Effector CD4-positive, alpha-beta T cell (primary cell): ENCODE measurements around the gene FHL1.
"Not testable (repeated sequence)": the region's sequence is repeated elsewhere in the genome, so short reads cannot be mapped to it uniquely, and the experiment has no call there.

Source experiments
- DNase-seq: peaks from one replicate; pipeline ENCODE4 v3.0.0-alpha.2; 2020

Gene FHL1

GRCh38 chrX:136211766-136212556 lies 64.6 kb downstream of the FHL1 start:
- DNase-seq: no peak

- no peak for DNase-seq
These were observed 65.3 kb downstream of the FHL1 start for GRCh38 chrX:136212557-136213111.

- DNase-seq: no peak
These were observed 67.2 kb downstream of the FHL1 start for GRCh38 chrX:136214551-136214950.

GRCh38 chrX:136215559-136215958 lies 68.2 kb downstream of the FHL1 start:
- DNase-seq: no peak

- no peak for DNase-seq
These were observed 72.6 kb downstream of the FHL1 start for GRCh38 chrX:136219893-136220292.

GRCh38 chrX:136220540-136220939 lies 73.2 kb downstream of the FHL1 start:
- no peak for DNase-seq

- no peak for DNase-seq
These were observed 73.6 kb downstream of the FHL1 start for GRCh38 chrX:136220951-136221350.

GRCh38 chrX:136221851-136222513 lies 74.6 kb downstream of the FHL1 start:
- no peak for DNase-seq

GRCh38 chrX:136227074-136227473 lies 79.7 kb downstream of the FHL1 start:
- DNase-seq: no peak

- DNase-seq: no peak
These were observed 80.9 kb downstream of the FHL1 start for GRCh38 chrX:136227948-136228838.

- no peak for DNase-seq
These were observed 81.5 kb downstream of the FHL1 start for GRCh38 chrX:136228839-136229207.

- no peak for DNase-seq
These were observed 89.7 kb downstream of the FHL1 start for GRCh38 chrX:136237074-136237473.

- not testable (repeated sequence) for DNase-seq
These were observed 90.5 kb downstream of the FHL1 start for GRCh38 chrX:136237849-136238248.

- no peak for DNase-seq
These were observed 98.9 kb downstream of the FHL1 start for GRCh38 chrX:136246201-136246600.

GRCh38 chrX:136250191-136251040 lies 103.1 kb downstream of the FHL1 start:
- DNase-seq: no peak

GRCh38 chrX:136251041-136251991 lies 104.0 kb downstream of the FHL1 start, which contains the start of gene MAP7D3:
MAP7D3 (minus strand) TSS chrX:136251400; CDS start chrX:136251358, 42 bp downstream.
- peak; percentile 51 for DNase-seq

GRCh38 chrX:136255541-136255940 lies 108.2 kb downstream of the FHL1 start:
- no peak for DNase-seq

GRCh38 chrX:136256026-136256425 lies 108.7 kb downstream of the FHL1 start:
- DNase-seq: no peak

GRCh38 chrX:136258951-136259350 lies 111.6 kb downstream of the FHL1 start:
- no peak for DNase-seq

- no peak for DNase-seq
These were observed 112.2 kb downstream of the FHL1 start for GRCh38 chrX:136259543-136259942.

- no peak for DNase-seq
These were observed 113.4 kb downstream of the FHL1 start for GRCh38 chrX:136260776-136261175.
